SK-N-SH (cell line): ENCODE data around the gene CHIC2.

Source experiments
- CTCF ChIP-seq: fragments of 200-600 bp; sonication (generic); IDR thresholded peaks from 2 replicates; pipeline ENCODE4 v1.6.1; 2017; ENCODE audit warnings: antibody characterized with exemption, mild to moderate bottlenecking, moderate library complexity
- EP300 ChIP-seq, 2 experiments: IDR thresholded peaks; 2 replicates each; pipeline versions ENCODE4 v1.4.0 to v1.6.1; 2012; ENCODE audit warnings: borderline replicate concordance in 1 of 2, low read depth in 1 of 2, low read length in 1 of 2
- EZH2phosphoT487 ChIP-seq: fragments of 200-600 bp; sonication (generic); IDR thresholded peaks from 2 replicates; pipeline ENCODE4 v1.6.1; 2017; ENCODE audit warnings: low read depth, mixed run types, mild to moderate bottlenecking, antibody characterized with exemption, moderate library complexity, borderline replicate concordance
- GABPA ChIP-seq: IDR thresholded peaks from 2 replicates; pipeline ENCODE4 v1.4.0; 2012; ENCODE audit warnings: low read depth, mild to moderate bottlenecking
- POLR2AphosphoS5 ChIP-seq: IDR thresholded peaks from 2 replicates; pipeline ENCODE4 v1.6.1; 2012; ENCODE audit warnings: low read depth, low read length
- RXRA ChIP-seq: IDR thresholded peaks from 2 replicates; pipeline ENCODE4 v1.4.0; 2012; ENCODE audit warnings: low read depth, mild to moderate bottlenecking, borderline replicate concordance
- SIN3A ChIP-seq: IDR thresholded peaks from 2 replicates; pipeline ENCODE4 v1.6.1; 2012; ENCODE audit warnings: low read depth, mild to moderate bottlenecking, low read length, moderate library complexity, borderline replicate concordance
- USF1 ChIP-seq: IDR thresholded peaks from 2 replicates; pipeline ENCODE4 v1.4.0; 2012; ENCODE audit warnings: low read depth, borderline replicate concordance
- YY1 ChIP-seq: IDR thresholded peaks from 2 replicates; pipeline ENCODE4 v1.4.0; 2012; ENCODE audit warnings: low read depth, mild to moderate bottlenecking

- no peak for TF ChIP-seq CTCF
- TF ChIP-seq POLR2AphosphoS5, result no peak
- no peak for TF ChIP-seq YY1
- TF ChIP-seq EZH2phosphoT487, result no peak
- no peak for TF ChIP-seq EP300 (IDR thresholded peaks at IDR 0.05; ENCODE audit: borderline replicate concordance in 1 of 2, low read depth in 1 of 2, low read length in 1 of 2)
- no peak for TF ChIP-seq SIN3A
- no peak for TF ChIP-seq RXRA
- TF ChIP-seq USF1, result no peak
- TF ChIP-seq GABPA, result no peak
Measured at GRCh38 chr4:54089875-54090274, 25.5 kb upstream of the CHIC2 start.
